Measurements from ENCODE around the gene SMYD4. TPM values are rescaled to one million over a fixed set of nuclear protein-coding genes. Genes with fewer than 3 reads are reported as not detected.

The SMYD4 gene
- total and polyA plus RNA-seq, 10 of the 15 experiments (the other 5 are each of a cell fraction or from before 2014, with no cell fraction given): 2.1 to 18.8 (median 13.7) TPM

DNA sequence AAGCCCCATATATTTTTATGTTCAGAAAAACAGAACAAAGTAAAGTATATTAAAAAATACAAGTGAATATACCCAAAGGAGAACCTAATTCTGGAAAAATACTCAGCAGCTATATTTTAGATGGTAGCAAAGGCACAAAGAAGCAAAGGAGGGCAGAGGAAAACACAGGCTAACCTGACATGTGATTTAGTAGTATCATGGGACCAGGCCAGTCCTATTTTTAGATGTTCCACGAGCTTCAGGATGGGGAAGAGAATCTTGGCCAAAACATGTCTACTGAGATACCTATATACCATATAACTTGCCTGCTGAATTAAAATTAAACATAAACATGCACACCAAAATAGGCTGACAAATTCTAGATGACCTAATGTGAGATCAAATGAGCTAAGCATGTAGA is 32.9 kb downstream of the SMYD4 start:
- no peaks in the 10 kb centered on the region for H3K4me1 ChIP-seq (ENCODE audit: control insufficient read depth, insufficient read depth, low read length)
- H3K9ac ChIP-seq (ENCODE audit: control insufficient read depth, insufficient read depth, low read length): no peak overlapping the region
- no peaks in the 10 kb centered on the region for H3K9me3 ChIP-seq (replicated peaks; ENCODE audit: control insufficient read depth, insufficient read depth, low read length)
- FAIRE-seq (no peak), DNase-seq (ENCODE audit: low read depth, low spot score) (no peak), ATAC-seq (no peak)
- H3K27me3 ChIP-seq (replicated peaks in 1 of 2; ENCODE audit: control insufficient read depth in 2 of 2, insufficient read depth in 2 of 2, low read length in 1 of 2): no peaks in the 10 kb centered on the region
- in situ Hi-C loops (cut with MboI): no loop called here
- 36% methylated on average over 1 of the region's 1 CpG for WGBS (ENCODE audit: insufficient coverage, insufficient replicate concordance, low lambda C conversion rate, missing lambda C conversion rate)
- SMC1A ChIA-PET (ENCODE audit: uncharacterized antibody, unreplicated experiment): interaction anchor here (1.0 to 1.2 kb wide), 2 partner anchors 13 to 18 kb away, joined by 3 to 5 read pairs; no protein-coding TSS in a partner anchor
- peaks cover 7 to 16% of the 10 kb centered on the region in 2 experiments for H3K36me3 ChIP-seq (ENCODE audit: control insufficient read depth in 2 of 2, insufficient read depth in 2 of 2, low read length in 1 of 2)
- POLR2A ChIA-PET: no interaction called here
- no peak overlapping the region for H3K4me3 ChIP-seq
- H3K27ac ChIP-seq (ENCODE audit: control insufficient read depth, insufficient read depth): no peak overlapping the region
- no peak for TF ChIP-seq NR2C2 (IDR thresholded peaks at IDR 0.05; ENCODE audit: borderline replicate concordance, control insufficient read depth, insufficient read length, low read depth)
- no peak for TF ChIP-seq PAX5 (IDR thresholded peaks at IDR 0.05; ENCODE audit: borderline replicate concordance, low read depth, low read length)
- TF ChIP-seq BRCA1 (IDR thresholded peaks at IDR 0.05; ENCODE audit: low read depth, low read length): no peak
- no peak for TF ChIP-seq NFXL1 (IDR thresholded peaks at IDR 0.05; ENCODE audit: borderline replicate concordance)
- TF ChIP-seq POLR2AphosphoS2 (IDR thresholded peaks at IDR 0.05; ENCODE audit: low read depth, low read length): no peak
- no peak for TF ChIP-seq NKRF (conservative IDR thresholded peaks at IDR 0.05)
- TF ChIP-seq KLF5 (IDR thresholded peaks at IDR 0.05; ENCODE audit: partially characterized antibody): no peak
- TF ChIP-seq, protein P1, sequence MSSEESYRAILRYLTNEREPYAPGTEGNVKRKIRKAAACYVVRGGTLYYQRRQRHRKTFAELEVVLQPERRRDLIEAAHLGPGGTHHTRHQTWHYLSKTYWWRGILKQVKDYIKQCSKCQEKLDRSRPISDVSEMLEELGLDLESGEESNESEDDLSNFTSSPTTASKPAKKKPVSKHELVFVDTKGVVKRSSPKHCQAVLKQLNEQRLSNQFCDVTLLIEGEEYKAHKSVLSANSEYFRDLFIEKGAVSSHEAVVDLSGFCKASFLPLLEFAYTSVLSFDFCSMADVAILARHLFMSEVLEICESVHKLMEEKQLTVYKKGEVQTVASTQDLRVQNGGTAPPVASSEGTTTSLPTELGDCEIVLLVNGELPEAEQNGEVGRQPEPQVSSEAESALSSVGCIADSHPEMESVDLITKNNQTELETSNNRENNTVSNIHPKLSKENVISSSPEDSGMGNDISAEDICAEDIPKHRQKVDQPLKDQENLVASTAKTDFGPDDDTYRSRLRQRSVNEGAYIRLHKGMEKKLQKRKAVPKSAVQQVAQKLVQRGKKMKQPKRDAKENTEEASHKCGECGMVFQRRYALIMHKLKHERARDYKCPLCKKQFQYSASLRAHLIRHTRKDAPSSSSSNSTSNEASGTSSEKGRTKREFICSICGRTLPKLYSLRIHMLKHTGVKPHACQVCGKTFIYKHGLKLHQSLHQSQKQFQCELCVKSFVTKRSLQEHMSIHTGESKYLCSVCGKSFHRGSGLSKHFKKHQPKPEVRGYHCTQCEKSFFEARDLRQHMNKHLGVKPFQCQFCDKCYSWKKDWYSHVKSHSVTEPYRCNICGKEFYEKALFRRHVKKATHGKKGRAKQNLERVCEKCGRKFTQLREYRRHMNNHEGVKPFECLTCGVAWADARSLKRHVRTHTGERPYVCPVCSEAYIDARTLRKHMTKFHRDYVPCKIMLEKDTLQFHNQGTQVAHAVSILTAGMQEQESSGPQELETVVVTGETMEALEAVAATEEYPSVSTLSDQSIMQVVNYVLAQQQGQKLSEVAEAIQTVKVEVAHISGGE (CRISPR knock-in tag; IDR thresholded peaks at IDR 0.05): no peak
- no TSS peak for BruUV-seq (replicated peaks)
- no peaks in the 10 kb centered on the region for H4K20me1 ChIP-seq (ENCODE audit: control insufficient read depth, insufficient read depth)
- no peaks in the 10 kb centered on the region; the same call in 1 of the 2 replicates for H3K79me2 ChIP-seq (ENCODE audit: control insufficient read depth, insufficient read depth, low read length)
- RAD21 ChIA-PET (ENCODE audit: unreplicated experiment): interaction anchor here (0.9 to 1.2 kb wide), 3 partner anchors 14 to 128 kb away, joined by 3 to 4 read pairs (median 4); no protein-coding TSS in a partner anchor
- intact Hi-C loops (cut with micrococcal nuclease; ENCODE audit: unreplicated experiment): no loop called here
- no peak overlapping the region for H2AFZ ChIP-seq (ENCODE audit: control insufficient read depth, low read depth, low read length)
- CTCF ChIA-PET: interaction anchor here (0.6 to 1.6 kb wide), 5 partner anchors 13 to 128 kb away, joined by 3 to 7 read pairs (median 3); no protein-coding TSS in a partner anchor
- no peak overlapping the region for H3K4me2 ChIP-seq (ENCODE audit: control insufficient read depth, insufficient read depth)

Measured in GM12878 (cell line).